HTERT RPE-1 (cell line): ENCODE data around the gene PGLYRP3.
"Not testable (repeated sequence)": the region's sequence is repeated elsewhere in the genome, so short reads cannot be mapped to it uniquely, and the experiment has no call there.

Experiments used
- in situ Hi-C: fragments of 300-500 bp; cut with MboI; formaldehyde crosslinking; loops from 4 replicates; pipeline ENCODE4 v1.14.3; 2020; ENCODE audit warnings: low sequenced_read_pairs

Gene PGLYRP3

GRCh38 chr1:153348511-153349362 is 36.0 kb upstream of the PGLYRP3 start, which contains the start of gene PGLYRP4:
Gene PGLYRP4, minus strand, starts transcription at chr1:153348841. Its CDS starts 909 bp downstream, at chr1:153347932.
- in situ Hi-C loops, result no loop called here

- in situ Hi-C loops, result no loop called here
Observed at GRCh38 chr1:153347856-153348255, 35.1 kb upstream of the PGLYRP3 start.

DNA sequence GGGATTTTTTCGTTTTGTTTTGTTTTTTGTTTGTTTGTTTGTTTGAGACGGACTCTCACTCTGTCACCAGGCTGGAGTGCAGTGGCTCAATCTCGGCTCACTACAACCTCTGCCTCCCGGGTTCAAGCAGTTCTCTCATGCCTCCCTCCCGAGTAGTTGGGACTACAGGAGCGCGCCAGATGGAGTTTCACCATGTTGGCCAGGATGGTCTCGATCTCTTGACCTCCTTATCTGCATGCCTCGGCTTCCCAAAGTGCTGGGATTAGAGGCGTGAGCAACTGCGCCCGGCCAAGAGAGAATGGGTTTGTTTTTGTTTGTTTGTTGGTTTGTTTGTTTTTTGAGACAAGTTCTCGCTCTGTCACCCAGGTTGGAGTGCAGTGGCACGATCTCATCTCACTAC is 34.3 kb upstream of the PGLYRP3 start:
- in situ Hi-C loops, result not testable (repeated sequence)

DNA sequence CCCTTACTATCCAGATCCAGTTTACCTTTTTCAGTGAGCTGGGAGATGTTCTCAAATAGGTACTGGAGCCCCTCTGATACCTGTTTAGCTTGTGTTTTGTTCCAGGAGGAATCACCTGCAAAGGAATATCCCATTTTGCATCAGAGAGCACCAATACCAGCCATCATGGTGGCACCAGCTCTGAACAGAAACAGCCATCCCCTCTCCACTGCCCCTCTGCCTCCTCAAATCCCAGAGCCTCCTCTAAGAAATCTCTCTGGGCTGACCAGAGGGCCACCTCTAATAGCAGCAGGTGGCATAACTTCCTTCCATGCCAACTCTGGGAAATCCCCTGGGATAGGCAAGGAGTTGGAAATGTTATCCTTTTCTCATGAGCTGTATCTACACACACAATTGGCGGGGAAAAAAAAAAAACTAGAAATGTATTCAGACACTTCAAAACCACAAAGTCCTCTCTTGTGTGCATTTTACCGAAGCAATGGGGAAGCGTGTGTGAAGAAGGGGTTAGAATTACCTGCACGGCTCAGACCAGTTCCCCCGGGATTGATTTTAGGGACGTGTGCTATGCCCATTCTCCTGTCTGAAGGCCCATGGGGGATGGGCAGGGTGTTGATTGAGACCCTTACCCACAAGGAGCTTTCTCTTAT is 33.4 kb upstream of the PGLYRP3 start:
- in situ Hi-C loops, result no loop called here

DNA sequence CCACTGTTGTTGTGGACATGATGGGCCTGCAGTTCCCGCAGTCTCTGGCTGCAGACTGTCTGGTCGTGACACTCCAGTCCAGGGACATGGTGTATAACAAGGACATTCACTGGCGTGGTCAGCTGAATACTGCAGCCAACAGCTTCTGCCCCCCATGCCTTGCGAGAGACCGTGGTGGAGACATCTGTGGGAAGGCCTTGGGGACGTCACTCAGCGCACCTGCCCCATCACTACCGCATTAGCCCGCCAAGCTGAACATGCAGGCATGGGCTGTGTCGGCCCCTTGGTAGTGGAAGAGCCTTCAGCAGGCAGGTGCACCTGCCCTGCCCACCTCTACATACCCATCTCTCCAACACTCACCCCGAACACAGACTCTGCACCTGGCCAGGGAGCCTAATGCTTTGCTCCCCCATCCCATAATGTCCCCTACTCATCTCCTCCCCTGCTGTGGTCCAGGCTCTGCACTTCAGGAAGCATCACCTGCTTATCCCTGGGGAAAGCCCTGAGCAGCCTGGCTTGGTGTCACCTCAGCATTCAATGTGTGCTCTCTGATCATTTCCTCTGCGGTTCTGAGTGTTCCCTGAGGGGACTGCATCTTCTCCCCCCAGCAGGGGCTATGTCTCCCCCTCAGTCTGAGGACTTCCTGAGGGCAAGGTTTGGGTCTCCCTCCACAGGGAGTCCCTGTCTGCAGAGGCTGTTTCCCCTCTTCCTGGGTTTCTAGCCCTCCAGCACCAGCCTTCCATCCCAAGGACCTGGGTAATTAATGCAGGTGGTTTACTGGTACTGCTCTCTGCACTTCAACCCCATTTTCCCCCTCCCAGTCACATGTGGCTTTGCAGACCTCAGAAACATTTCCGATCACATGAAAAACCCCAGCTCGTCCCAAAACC is 32.7 kb upstream of the PGLYRP3 start:
- in situ Hi-C loops, result no loop called here

GRCh38 chr1:153344718-153345025 is 31.9 kb upstream of the PGLYRP3 start:
- in situ Hi-C loops, result no loop called here

GRCh38 chr1:153343811-153344717 is 31.3 kb upstream of the PGLYRP3 start:
- in situ Hi-C loops, result no loop called here

DNA sequence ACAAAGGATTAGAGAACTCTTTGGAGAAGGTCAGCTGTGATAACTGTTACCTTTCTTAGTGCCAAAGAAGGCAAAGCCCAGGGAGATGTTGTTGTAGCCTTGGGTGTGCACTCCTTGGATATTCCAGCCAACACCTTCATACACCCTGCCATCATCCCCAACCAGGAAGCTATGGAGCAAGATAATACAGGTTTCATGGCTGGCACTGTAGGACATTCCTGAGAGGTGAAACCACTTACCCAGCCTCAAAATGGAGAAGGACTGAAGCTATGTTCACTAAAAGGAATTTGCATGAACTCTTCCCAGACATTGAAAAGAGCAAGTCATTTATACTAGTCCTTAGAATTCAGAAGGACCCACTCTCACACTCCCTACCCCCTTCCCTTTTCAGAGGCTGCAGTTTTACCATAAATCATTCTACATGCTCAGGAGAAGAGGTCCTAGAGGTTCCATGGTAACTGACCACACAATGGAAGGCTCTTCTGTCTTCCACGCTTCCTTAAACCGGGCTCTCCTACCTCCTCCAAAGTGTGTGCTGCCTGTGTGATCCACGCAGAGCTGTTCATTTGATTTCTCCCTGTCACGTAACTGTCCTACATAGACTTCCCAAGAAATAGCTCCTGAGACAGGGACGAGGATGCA is 30.4 kb upstream of the PGLYRP3 start:
- in situ Hi-C loops, result no loop called here

- in situ Hi-C loops, result no loop called here
Observed at GRCh38 chr1:153342178-153342577, 29.4 kb upstream of the PGLYRP3 start.

- in situ Hi-C loops, result no loop called here
Observed at GRCh38 chr1:153341431-153341934, 28.7 kb upstream of the PGLYRP3 start.

DNA sequence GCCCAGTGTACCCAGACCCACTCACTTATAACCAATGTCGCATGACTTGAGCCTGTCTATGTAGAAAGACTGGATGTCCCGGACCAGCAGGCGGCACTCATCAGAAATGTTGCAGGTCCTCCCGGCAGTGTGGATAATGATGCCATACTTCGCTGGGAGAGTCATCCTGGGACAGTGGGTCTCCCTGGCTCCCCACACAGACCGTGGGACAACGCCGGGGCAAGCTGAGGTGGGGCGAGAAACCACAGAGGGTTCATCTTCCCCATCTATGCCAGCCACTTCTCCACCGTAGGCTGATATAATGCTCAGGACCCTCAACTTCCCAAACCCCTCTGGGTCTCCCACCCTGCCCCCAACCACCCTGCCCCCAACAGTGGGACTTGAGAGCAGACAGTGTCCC is 27.6 kb upstream of the PGLYRP3 start:
- in situ Hi-C loops, result no loop called here

DNA sequence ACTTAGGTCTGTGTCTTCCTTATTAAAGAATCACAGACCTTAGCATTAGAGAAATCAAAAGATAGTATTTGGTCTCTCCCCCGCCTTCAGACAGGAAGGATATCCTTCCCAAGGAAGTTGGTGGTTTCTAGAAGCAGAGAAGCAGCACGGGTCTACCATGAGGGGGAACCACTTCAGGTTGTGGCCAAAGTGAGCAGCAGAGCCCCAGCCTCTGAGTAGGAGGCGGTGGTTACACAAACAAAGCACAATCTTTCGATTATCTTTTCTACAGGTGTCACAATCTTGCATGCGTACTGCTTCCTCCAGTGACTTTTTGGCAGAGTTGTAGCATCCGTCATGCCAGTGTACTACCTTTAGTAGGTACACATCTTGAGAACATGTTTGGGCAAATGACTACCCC is 27.1 kb upstream of the PGLYRP3 start:
- in situ Hi-C loops, result no loop called here

DNA sequence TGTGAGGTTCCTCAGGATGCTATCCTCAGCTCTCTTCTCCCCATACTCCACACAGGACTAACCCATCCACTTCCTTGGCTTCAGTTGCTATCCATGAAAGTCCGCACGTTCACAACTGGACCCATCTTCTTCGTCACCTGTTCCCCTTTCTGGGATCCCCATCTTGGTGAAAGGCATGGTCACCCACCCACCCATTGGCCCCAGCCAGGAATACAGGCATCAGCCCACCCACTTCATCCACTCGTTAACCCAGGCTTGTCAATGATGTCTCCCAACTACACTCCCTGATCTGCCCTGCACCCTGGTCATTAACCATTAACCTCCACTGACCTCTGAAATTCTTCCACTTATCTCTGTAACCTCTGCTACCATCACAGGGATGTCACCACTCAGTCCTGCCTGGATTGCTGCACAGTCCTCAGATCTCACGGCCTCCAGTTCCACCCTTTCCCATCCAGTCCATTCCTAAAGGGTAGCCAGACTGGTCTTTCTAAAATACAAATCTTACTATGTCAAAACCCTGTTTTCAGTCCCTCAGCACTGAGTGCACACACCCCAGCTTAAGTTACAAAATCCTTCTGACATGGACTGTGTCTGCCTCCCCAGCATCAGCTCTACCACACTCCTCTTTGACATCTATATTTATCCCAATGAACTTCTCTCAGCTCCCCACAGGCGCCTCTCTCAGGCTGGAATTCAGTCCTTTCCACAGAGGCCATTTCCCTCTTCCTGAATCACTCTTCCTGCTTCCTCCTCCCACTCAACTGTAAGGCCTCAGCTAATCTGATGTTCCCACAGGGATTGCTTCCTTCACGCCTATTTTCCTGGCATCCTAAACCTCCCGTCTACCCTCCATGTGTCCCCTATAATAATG is 25.5 kb upstream of the PGLYRP3 start:
- in situ Hi-C loops, result no loop called here

DNA sequence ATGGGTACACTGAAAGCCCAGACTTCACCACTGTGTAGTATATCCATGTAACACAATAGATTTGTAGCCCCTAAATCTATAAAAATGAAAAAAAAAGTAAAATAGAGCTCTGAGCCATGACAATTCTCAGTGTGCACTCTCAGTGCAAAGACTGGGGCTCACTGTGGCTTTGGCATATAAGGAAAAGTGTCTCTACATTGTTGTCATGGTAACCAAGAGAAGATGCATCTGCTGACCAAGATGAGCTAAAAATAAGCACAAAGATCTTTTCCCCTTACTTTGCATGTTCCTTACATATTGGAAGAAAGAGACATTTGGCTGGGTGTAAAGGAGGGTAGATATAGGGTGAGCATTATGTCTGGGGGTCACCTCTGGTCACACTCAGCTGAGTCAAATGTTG is 23.9 kb upstream of the PGLYRP3 start:
- in situ Hi-C loops, result no loop called here

- in situ Hi-C loops, result no loop called here
Observed at GRCh38 chr1:153333902-153334301, 21.1 kb upstream of the PGLYRP3 start.

DNA sequence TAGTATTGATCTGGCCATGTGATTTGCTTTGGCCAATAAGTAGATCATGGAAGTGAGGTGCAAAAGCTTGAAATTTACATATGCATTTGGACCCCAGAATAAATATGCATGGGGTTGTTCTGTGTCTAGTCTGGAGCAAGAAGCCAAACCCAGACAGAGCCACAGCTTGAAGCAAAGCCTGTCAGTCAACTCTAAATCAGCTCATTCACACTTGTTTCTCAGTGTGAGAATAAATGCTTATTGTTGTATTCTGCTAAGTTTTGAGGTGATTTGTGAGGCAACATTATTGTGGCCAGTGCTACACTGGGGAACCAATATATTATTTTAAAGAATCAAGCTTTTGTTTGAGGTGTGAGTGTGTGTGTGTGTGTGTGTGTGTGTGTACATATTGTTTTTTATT is 12.2 kb upstream of the PGLYRP3 start:
- in situ Hi-C loops, result no loop called here

- in situ Hi-C loops, result no loop called here
Observed at GRCh38 chr1:153322568-153322967, 9.8 kb upstream of the PGLYRP3 start.

DNA sequence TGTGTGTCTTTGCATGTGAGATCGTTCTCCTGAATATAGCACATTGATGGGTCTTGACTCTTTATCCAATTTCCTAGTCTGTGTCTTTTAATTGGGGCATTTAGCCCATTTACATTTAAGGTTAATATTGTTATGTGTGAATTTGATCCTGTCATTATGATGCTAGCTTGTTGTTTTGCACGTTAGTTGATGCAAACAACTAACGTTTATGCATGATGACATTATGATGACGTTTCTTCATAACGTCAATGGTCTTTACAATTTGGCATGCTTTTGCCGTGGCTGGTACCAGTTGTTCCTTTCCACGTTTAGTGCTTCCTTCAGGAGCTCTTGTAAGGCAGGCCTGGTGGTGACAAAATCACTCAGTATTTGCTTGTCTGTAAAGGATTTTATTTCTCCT is 5.4 kb upstream of the PGLYRP3 start:
- in situ Hi-C loops, result not testable (repeated sequence)

GRCh38 chr1:153316013-153316412 is 3.3 kb upstream of the PGLYRP3 start:
- in situ Hi-C loops, result not testable (repeated sequence)
